Endothelial cell of umbilical vein (primary cell): Measurements from ENCODE around the gene ZFYVE28. TPM values are rescaled to one million over a fixed set of nuclear protein-coding genes. Genes with fewer than 3 reads are reported as not detected.
"Not testable (repeated sequence)": the region's sequence is repeated elsewhere in the genome, so short reads cannot be mapped to it uniquely, and the experiment has no call there.

Experiments
- Bru-seq: library from RNA; stranded (reverse); fragments of 400-500 nt; gene quantifications from one replicate; lab custom pipeline; 2021; lab: Mats Ljungman, UMichigan
- BruChase-seq, 2 experiments: library from RNA; stranded (reverse); fragments of 400-500 nt; gene quantifications; one replicate each; lab custom pipeline; 2021; lab: Mats Ljungman, UMichigan
- BruUV-seq: library from RNA; stranded (reverse); fragments of 400-500 nt; replicated peaks from 2 replicates; lab custom pipeline; 2021; lab: Mats Ljungman, UMichigan
- CTCF ChIA-PET: fragments of 300-600, 350-600 bp; sonication (Branson Sonifier 250); formaldehyde crosslinking; loops from one replicate; lab custom pipeline; 2021; ENCODE audit warnings: antibody characterized with exemption, inconsistent platforms; lab: Charles Lee
- POLR2A ChIA-PET: fragments of 300-600, 350-600 bp; sonication (Branson Sonifier 250); formaldehyde crosslinking; loops from one replicate; lab custom pipeline; 2021; ENCODE audit warnings: antibody characterized with exemption, inconsistent platforms; lab: Charles Lee
- DNase-seq: peaks from one replicate; pipeline ENCODE4 v3.0.0-alpha.2; 2011; ENCODE audit warnings: low read depth, low spot score
- FAIRE-seq: peaks from 2 replicates; lab custom pipeline; 2011; peaks lifted over from hg19 to GRCh38; lab: Jason Lieb, UNC
- H2AFZ ChIP-seq: 2 replicates; pipeline ENCODE4 v1.6.0; 2012; ENCODE audit warnings: low read depth, low read length, control low read depth, inconsistent platforms
- H3K27ac ChIP-seq: 2 replicates; pipeline ENCODE4 v1.5.1; 2011; ENCODE audit warnings: low read depth, mild to moderate bottlenecking, control low read depth, low read length, moderate library complexity; ENCODE audit not compliant: insufficient read depth
- H3K27me3 ChIP-seq, 2 experiments: 2 replicates each; pipeline versions ENCODE4 v1.6.0 to v1.6.1; 2011; ENCODE audit warnings: low read length in 2 of 2, mixed read lengths in 1 of 2; ENCODE audit not compliant: control insufficient read depth in 2 of 2, insufficient read depth in 2 of 2
- H3K36me3 ChIP-seq, 2 experiments: 2 replicates in 1 of 2; 3 replicates in 1 of 2; pipeline ENCODE4 v1.5.1; 2011; ENCODE audit warnings: low read length in 2 of 2, mild to moderate bottlenecking in 1 of 2, moderate library complexity in 1 of 2; ENCODE audit not compliant: control insufficient read depth in 2 of 2, insufficient read depth in 2 of 2; ENCODE audit errors: extremely low read depth in 1 of 2
- H3K4me1 ChIP-seq: 3 replicates; pipeline ENCODE4 v1.5.1; 2011; ENCODE audit warnings: mild to moderate bottlenecking, low read length; ENCODE audit not compliant: control insufficient read depth, insufficient read depth; ENCODE audit errors: extremely low read depth
- H3K4me2 ChIP-seq: 2 replicates; pipeline ENCODE4 v1.6.1; 2011; ENCODE audit warnings: low read length, control low read depth, mixed read lengths; ENCODE audit not compliant: insufficient read depth
- H3K4me3 ChIP-seq, 3 experiments: fragments of 200-600 bp in 1 of 3; sonication (generic), shearing (Covaris generic) in 1 of 3; replicated peaks in 1 of 3; 2 replicates each; pipeline ENCODE4 v1.5.1; 2011 to 2016; ENCODE audit warnings: control low read depth in 3 of 3, low read length in 3 of 3, mild to moderate bottlenecking in 2 of 3, inconsistent platforms in 1 of 3, low read depth in 1 of 3, moderate library complexity in 1 of 3; ENCODE audit not compliant: insufficient read depth in 1 of 3
- H3K79me2 ChIP-seq: 2 replicates; pipeline ENCODE4 v1.6.0; 2012; ENCODE audit warnings: low read length, inconsistent platforms; ENCODE audit not compliant: control insufficient read depth, insufficient read depth
- H3K9ac ChIP-seq: replicated peaks from 2 replicates; pipeline ENCODE3; 2011; ENCODE audit warnings: low read length, control low read depth; ENCODE audit not compliant: insufficient read depth; ENCODE audit errors: extremely low read depth
- H3K9me1 ChIP-seq: replicated peaks from 3 replicates; pipeline ENCODE4 v1.6.0; 2011; ENCODE audit warnings: mild to moderate bottlenecking, low read length; ENCODE audit not compliant: control insufficient read depth, insufficient read depth; ENCODE audit errors: extremely low read depth
- H3K9me3 ChIP-seq: replicated peaks from 2 replicates; pipeline ENCODE4 v1.5.1; 2012; ENCODE audit warnings: low read length, inconsistent platforms; ENCODE audit not compliant: control insufficient read depth, insufficient read depth
- H4K20me1 ChIP-seq: replicated peaks from 2 replicates; pipeline ENCODE3; 2011; ENCODE audit warnings: mild to moderate bottlenecking, low read length; ENCODE audit not compliant: control insufficient read depth, insufficient read depth; ENCODE audit errors: extremely low read depth
- GATA2 ChIP-seq: IDR thresholded peaks from 2 replicates; pipeline ENCODE4 v1.7.0; 2011; ENCODE audit warnings: low read depth, mild to moderate bottlenecking, moderate library complexity, mixed read lengths, low read length; ENCODE audit not compliant: insufficient read length, insufficient read depth
- POLR2A ChIP-seq: IDR thresholded peaks from 2 replicates; pipeline ENCODE4 v1.6.1; 2012; ENCODE audit warnings: low read depth, mild to moderate bottlenecking, control low read depth, low read length
- dilution Hi-C: fragments of 300-500 bp; cut with MboI; formaldehyde crosslinking; loops from one replicate; pipeline ENCODE4 v1.15.0; 2019; ENCODE audit warnings: low sequenced_read_pairs; ENCODE audit not compliant: extremely low pct_ligation_motif_present
- intact Hi-C: fragments of 100-400 bp; cut with micrococcal nuclease; formaldehyde crosslinking; loops from one replicate; pipeline ENCODE4 v1.10.0; 2022
- long read RNA-seq: library from polyadenylated mRNA; stranded (forward); transcript quantifications from one replicate; pipeline ENCODE4 v2.0.0, GENCODE V29; 2021
- polyA minus RNA-seq, 3 experiments: library from RNA; depleted of rRNA, polyadenylated mRNA; stranded (reverse); fragments of >200 nt; gene quantifications; 1 replicate in 1 of 3; 2 replicates in 2 of 3; pipeline ENCODE4 v1.2.3, GENCODE V29; 2011
- polyA plus RNA-seq, 4 experiments: library from polyadenylated mRNA; depleted of rRNA in 3 of 4; stranded (reverse) in 3 of 4; unstranded in 1 of 4; fragments of >200 nt; gene quantifications; 2 replicates each; pipeline versions ENCODE4 v1.2.1 to v1.2.3, GENCODE V29; 2011 to 2012; ENCODE audit warnings: missing spikeins in 1 of 4
- total RNA-seq: library from RNA; stranded (reverse); gene quantifications from 2 replicates; pipeline ENCODE4 v1.2.3, GENCODE V29; 2021

ZFYVE28 gene
- total RNA-seq (7.1 and 10.8 TPM in 2 replicates), polyA plus RNA-seq (5.8 and 7.2 TPM in 2 replicates), polyA minus RNA-seq (13.4 and 19.5 TPM in 2 replicates), Bru-seq, nascent RNA (percentile 38 among the genes with signal in this experiment), BruChase-seq, experiment 1, labeled RNA remaining after a 6-hour chase (percentile 57 among the genes with signal in this experiment), BruChase-seq, experiment 2, labeled RNA remaining after a 2-hour chase (percentile 63 among the genes with signal in this experiment)
- polyA plus RNA-seq (2011; cell fraction: cytosol; rRNA removed): 2.9 and 4.4 TPM in 2 replicates
- 19.9 and 20.5 TPM in 2 replicates for polyA plus RNA-seq (2011; cell fraction: nucleus; rRNA removed)
- 3.4 and 4.1 TPM in 2 replicates for polyA plus RNA-seq (2012)
- polyA minus RNA-seq (2011; cell fraction: cytosol; rRNA and poly(A)+ RNA removed): 2.8 TPM
- 14.0 and 15.3 TPM in 2 replicates for polyA minus RNA-seq (2011; cell fraction: nucleus; rRNA and poly(A)+ RNA removed)
- long read RNA-seq, full-length matches to known transcripts: 7 of 26 reads
- long read RNA-seq, partial matches to known transcripts: 4 of 26 reads
- long read RNA-seq, other reads (novel, unspliced or antisense): 15 of 26 reads

- BruUV-seq: no TSS peak
- CTCF ChIA-PET: interaction anchor here (1.3 to 1.4 kb wide), 2 partner anchors 15 to 198 kb away, joined by 5 to 7 read pairs; no protein-coding TSS in a partner anchor
- POLR2A ChIA-PET: no interaction called here
- peaks cover 38% of the 10 kb centered on the region for H3K4me1 ChIP-seq
- dilution Hi-C loops: no loop called here
- H3K79me2 ChIP-seq: peaks cover 25% of the 10 kb centered on the region
- H3K36me3 ChIP-seq: no peaks in the 10 kb centered on the region
- DNase-seq (peak; percentile 47), FAIRE-seq (peak; percentile 31)
- H3K27ac ChIP-seq: peak within 1 kb of the TSS; percentile 13
- H3K9me3 ChIP-seq: no peaks in the 10 kb centered on the region
- H4K20me1 ChIP-seq: no peaks in the 10 kb centered on the region
- H3K4me3 ChIP-seq: peak within 1 kb of the TSS; percentile 62 to 78 (median 66)
- H3K27me3 ChIP-seq: peaks cover 19 to 21% of the 10 kb centered on the region in 2 experiments
- H2AFZ ChIP-seq: peak within 1 kb of the TSS; percentile 69
- TF ChIP-seq POLR2A (peak; percentile 23), GATA2 (no peak)
- H3K4me2 ChIP-seq: peak within 1 kb of the TSS; percentile 88
- peak within 1 kb of the TSS; percentile 39 for H3K9ac ChIP-seq
- no peaks in the 10 kb centered on the region for H3K9me1 ChIP-seq
- intact Hi-C loops: loop anchor here (1.0 to 10.0 kb wide), 2 partner anchors 156 to 547 kb away; partner anchors contain the start of genes GRK4, MXD4 and NOP14
Measured at GRCh38 chr4:2417765-2418649, at the start of gene ZFYVE28. ZFYVE28 (minus strand) TSS chr4:2418645; CDS start chr4:2418323, 322 bp downstream.

GRCh38 chr4:2465544-2465943 is 47.1 kb upstream of the ZFYVE28 start:
- CTCF ChIA-PET: interaction anchor here (3.6 kb wide), 1 partner anchor 245 kb away, joined by 30 read pairs; no protein-coding TSS in a partner anchor
- POLR2A ChIA-PET: not testable (repeated sequence)
- intact Hi-C loops: loop anchor here (5.0 kb wide), 1 partner anchor 223 kb away; the partner anchor contains the start of genes HAUS3 and POLN

More at GRCh38 chr4:2465544-2465943, 47.1 kb upstream of the ZFYVE28 start:
- DNase-seq, H3K27me3 ChIP-seq, H3K9me1 ChIP-seq, H3K36me3 ChIP-seq, H3K4me3 ChIP-seq, H2AFZ ChIP-seq, H3K27ac ChIP-seq, H3K9me3 ChIP-seq, dilution Hi-C loops, FAIRE-seq, H4K20me1 ChIP-seq, H3K9ac ChIP-seq, H3K4me2 ChIP-seq, BruUV-seq: not testable (repeated sequence)
- H3K79me2 ChIP-seq: peaks cover 26% of the 10 kb centered on the region
- H3K4me1 ChIP-seq: peaks cover 18% of the 10 kb centered on the region
